HG03520 (cell line): Measurements from ENCODE around the gene C2CD2.

Experiments
- ATAC-seq: cut with Tn5 transposase; IDR thresholded peaks from one replicate; pipeline ENCODE4 v1.9.1; 2021; ENCODE audit warnings: mild to moderate bottlenecking, moderate library complexity; ENCODE audit not compliant: unreplicated experiment

Gene C2CD2

GRCh38 chr21:41916888-41917433 is 36.9 kb downstream of the C2CD2 start:
- no peak for ATAC-seq

DNA sequence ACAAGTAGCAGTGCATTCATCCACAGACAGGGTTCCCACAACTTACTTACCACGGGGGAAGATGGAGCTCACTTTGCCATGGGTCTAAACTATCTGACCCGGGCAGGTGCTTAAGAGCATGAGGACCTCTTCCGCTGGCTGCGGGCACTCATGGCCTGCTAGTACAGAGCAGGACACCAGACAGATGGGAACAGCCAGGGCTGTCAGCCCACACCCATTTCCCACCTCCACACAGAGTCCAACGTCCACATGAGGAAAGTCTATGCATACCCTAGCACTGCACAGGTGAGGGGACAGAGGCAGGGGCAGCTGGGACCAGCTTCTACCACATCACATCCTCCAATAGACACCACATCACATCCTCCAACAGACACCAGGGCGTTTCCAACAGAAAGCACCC is 38.9 kb downstream of the C2CD2 start:
- no peak for ATAC-seq

- ATAC-seq = no peak
Observed at GRCh38 chr21:41914358-41914757, 39.5 kb downstream of the C2CD2 start.

DNA sequence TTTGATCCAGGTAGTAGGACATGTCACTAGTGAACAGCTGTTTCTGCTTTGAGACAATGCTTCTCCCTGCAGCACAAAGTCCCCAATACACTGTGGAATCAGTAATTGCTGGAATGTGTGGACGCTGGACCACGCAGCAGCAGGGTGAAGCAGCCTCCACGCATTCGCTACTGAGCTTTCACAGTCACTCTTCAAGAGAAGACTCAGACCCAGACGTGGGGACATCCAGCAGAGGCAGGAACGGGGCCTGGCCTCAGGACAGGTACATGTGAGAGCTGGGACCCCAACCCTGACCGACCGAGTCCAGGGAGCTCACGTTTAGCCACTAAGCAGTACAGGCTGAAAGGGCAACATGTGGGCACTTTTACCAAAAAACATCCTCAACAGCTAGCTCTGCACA is 40.6 kb downstream of the C2CD2 start:
- ATAC-seq = no peak

GRCh38 chr21:41908829-41909228 is 45.0 kb downstream of the C2CD2 start:
- ATAC-seq = no peak

GRCh38 chr21:41907496-41908258 is 46.1 kb downstream of the C2CD2 start:
- ATAC-seq = no peak

DNA sequence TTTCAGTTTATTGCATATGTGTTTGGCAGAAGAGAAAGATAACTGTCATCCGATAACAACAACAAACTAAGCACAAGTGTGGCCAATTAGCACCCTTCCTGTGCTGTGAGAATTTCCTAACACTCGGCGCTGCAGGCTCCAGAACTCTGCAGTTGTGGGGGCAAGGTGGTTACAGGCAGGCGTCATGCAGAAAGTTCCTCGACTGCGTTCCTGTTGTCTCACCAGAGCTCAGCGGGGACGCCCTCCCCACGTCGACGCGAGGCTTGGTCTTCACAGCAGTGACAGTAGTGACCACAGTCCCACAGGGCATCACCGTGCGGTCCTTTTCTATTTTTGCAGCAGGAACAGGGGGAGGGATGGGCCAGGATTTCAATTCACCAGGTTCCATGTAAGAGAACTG is 47.0 kb downstream of the C2CD2 start:
- ATAC-seq = no peak

DNA sequence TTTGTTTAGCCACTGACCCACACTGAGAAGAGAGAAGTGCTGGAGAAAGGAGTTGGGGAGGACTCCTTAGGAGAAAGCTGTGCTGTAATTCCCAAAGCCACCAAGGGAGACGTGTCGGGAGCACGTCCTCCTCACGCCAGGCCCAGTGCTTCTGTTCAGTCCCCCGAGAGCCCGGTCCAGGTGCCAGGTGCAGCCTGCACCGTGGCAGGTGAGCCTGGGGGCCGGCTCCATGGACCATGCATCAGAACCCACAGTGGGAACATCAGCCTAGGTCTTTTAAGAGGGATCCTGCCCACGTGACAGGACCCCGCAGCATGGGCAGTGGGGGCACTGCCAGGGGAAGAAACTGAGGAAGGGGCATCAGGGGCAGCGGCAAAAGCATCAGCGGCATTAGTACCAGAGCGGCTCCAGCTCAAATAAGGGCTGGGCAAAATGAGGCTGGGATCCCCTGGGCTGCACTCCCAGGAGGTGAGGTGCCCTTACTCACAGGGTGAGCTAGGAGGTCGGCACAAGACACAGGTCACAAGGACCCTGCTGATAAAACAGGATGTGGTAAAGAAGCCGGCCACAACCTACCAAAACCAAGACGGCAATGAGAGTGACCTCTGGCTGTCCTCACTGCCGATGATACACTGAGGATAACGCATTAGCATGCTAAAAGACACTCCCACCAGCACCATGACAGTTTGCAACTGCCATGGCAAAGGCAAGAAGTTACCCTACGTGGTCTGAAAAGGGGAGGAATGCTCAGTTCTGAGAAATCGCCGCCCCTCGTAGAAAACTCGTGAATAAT is 50.1 kb downstream of the C2CD2 start:
- ATAC-seq = no peak

- no peak for ATAC-seq
Observed at GRCh38 chr21:41902946-41903345, 50.9 kb downstream of the C2CD2 start.

GRCh38 chr21:41901782-41902181 is 52.0 kb downstream of the C2CD2 start:
- no peak for ATAC-seq

GRCh38 chr21:41901099-41901498 is 52.7 kb downstream of the C2CD2 start:
- ATAC-seq = no peak

- no peak for ATAC-seq
Observed at GRCh38 chr21:41900401-41900800, 53.4 kb downstream of the C2CD2 start.

GRCh38 chr21:41899426-41900202 is 54.2 kb downstream of the C2CD2 start:
- no peak for ATAC-seq

GRCh38 chr21:41898998-41899397 is 54.8 kb downstream of the C2CD2 start:
- no peak for ATAC-seq

- no peak for ATAC-seq
Observed at GRCh38 chr21:41897700-41898099, 56.1 kb downstream of the C2CD2 start.

- ATAC-seq = no peak
Observed at GRCh38 chr21:41897047-41897669, 56.7 kb downstream of the C2CD2 start.

DNA sequence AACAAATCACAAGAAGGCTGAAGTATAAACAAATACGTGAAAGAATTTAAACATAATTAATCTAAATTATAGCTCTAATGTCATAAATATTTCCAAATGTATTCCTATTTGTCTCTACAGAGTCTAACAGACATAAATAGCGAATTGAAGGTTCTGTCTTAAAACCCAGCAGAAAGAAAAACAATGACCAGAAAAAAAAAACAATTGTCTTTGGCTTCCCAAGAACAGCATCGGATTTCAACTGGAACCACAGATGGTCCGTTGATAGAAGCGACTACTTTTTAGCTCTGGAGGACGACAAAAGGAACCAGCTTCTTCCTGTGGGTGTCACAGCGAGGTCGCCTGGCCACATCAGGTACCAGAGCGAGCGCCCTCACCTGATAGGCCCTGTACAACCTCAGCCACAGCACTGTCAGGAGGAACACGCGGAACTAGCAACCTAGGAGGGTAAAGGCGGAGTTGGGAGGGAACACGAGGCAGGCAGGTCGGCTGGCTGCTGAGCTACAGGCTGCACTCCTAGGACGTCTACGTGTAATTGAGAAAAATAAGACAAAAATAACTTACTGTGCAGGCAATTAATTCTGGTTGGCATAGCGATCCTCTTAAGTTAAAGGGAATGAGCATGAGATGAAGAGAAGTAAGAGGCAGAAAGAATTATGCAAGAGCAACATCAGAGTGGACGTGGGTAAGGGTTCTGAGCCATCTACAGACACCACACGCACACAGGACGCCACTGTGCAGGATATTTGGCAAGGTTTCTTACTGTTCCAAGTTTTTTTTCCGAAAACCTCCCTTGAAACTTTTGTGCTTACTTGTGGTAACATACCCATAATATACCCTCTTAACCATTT is 58.0 kb downstream of the C2CD2 start:
- ATAC-seq = no peak

- ATAC-seq = no peak
Observed at GRCh38 chr21:41894922-41895557, 58.8 kb downstream of the C2CD2 start.

DNA sequence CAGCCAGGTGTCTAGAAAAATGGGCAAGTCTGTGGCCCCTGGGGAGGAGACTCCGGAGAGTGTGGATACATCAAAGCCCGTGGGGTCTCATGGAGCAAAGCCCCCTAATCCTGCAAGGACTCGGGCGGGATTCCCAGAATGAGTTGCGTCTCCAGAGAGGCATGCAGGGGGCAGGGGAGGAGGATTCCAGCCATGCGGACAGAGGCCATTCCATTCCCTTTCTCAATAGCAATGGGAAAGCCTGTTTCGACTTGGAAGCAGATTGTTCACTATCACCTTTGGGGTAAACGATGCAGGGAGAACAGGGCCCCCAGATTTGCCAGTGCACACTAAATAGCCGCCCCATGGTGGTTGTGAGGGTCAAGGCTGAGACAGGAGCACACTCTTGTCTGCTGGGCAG is 59.3 kb downstream of the C2CD2 start:
- ATAC-seq = no peak
